Activated CD8-positive, alpha-beta memory T cell treated with anti-CD3 and anti-CD28 coated beads for 36 hours (primary cell): Measurements from ENCODE around the gene SLC6A19. TPM values are rescaled to one million over a fixed set of nuclear protein-coding genes. Genes with fewer than 3 reads are reported as not detected.

ENCODE experiments used
- CTCF ChIA-PET: fragments of 350-600 bp; sonication (Branson Sonifier 250); formaldehyde crosslinking; loops from one replicate; lab custom pipeline; 2021; ENCODE audit warnings: antibody characterized with exemption; lab: Charles Lee
- POLR2A ChIA-PET: fragments of 350-600 bp; sonication (Branson Sonifier 250); formaldehyde crosslinking; loops from one replicate; lab custom pipeline; 2021; ENCODE audit warnings: antibody characterized with exemption; lab: Charles Lee
- total RNA-seq, 2 experiments: library from RNA; stranded (reverse); gene quantifications; one replicate each; pipeline ENCODE4 v1.2.3, GENCODE V29; 2021

Gene SLC6A19
- total RNA-seq, 2 experiments from 2014 or later: not detected

- ChIA-PET POLR2A (no interaction called here), CTCF (no interaction called here)
These were observed 13.5 kb downstream of the SLC6A19 start for GRCh38 chr5:1214936-1215220.

GRCh38 chr5:1215320-1216096 lies 14.1 kb downstream of the SLC6A19 start:
- CTCF ChIA-PET: no interaction called here
- POLR2A ChIA-PET: no interaction called here

- ChIA-PET CTCF (no interaction called here), POLR2A (no interaction called here)
These were observed 15.0 kb downstream of the SLC6A19 start for GRCh38 chr5:1216211-1216917.

- ChIA-PET CTCF (no interaction called here), POLR2A (no interaction called here)
These were observed 15.5 kb downstream of the SLC6A19 start for GRCh38 chr5:1216918-1217295.

- ChIA-PET CTCF (no interaction called here), POLR2A (no interaction called here)
These were observed 16.3 kb downstream of the SLC6A19 start for GRCh38 chr5:1217596-1218206.

- CTCF ChIA-PET: no interaction called here
- POLR2A ChIA-PET: no interaction called here
These were observed 17.1 kb downstream of the SLC6A19 start for GRCh38 chr5:1218351-1219080.

- POLR2A ChIA-PET: no interaction called here
- CTCF ChIA-PET: no interaction called here
These were observed 17.8 kb downstream of the SLC6A19 start for GRCh38 chr5:1219098-1219767.

- ChIA-PET POLR2A (no interaction called here), CTCF (no interaction called here)
These were observed 18.3 kb downstream of the SLC6A19 start for GRCh38 chr5:1219768-1220100.

- ChIA-PET POLR2A (no interaction called here), CTCF (no interaction called here)
These were observed 19.0 kb downstream of the SLC6A19 start for GRCh38 chr5:1220351-1220750.

- POLR2A ChIA-PET: no interaction called here
- CTCF ChIA-PET: no interaction called here
These were observed 19.4 kb downstream of the SLC6A19 start for GRCh38 chr5:1220831-1221230.

GRCh38 chr5:1221721-1222120 lies 20.3 kb downstream of the SLC6A19 start:
- CTCF ChIA-PET: no interaction called here
- POLR2A ChIA-PET: no interaction called here

- CTCF ChIA-PET: no interaction called here
- POLR2A ChIA-PET: no interaction called here
These were observed 20.8 kb downstream of the SLC6A19 start for GRCh38 chr5:1222147-1222546.

GRCh38 chr5:1222621-1223277 lies 21.4 kb downstream of the SLC6A19 start:
- POLR2A ChIA-PET: no interaction called here
- CTCF ChIA-PET: no interaction called here

GRCh38 chr5:1223278-1223670 lies 21.9 kb downstream of the SLC6A19 start:
- ChIA-PET CTCF (no interaction called here), POLR2A (no interaction called here)

GRCh38 chr5:1224631-1225030 lies 23.2 kb downstream of the SLC6A19 start:
- POLR2A ChIA-PET: no interaction called here

GRCh38 chr5:1225081-1225480 lies 23.7 kb downstream of the SLC6A19 start, which contains the start of gene SLC6A18:
TSS of gene SLC6A18 (plus strand) at chr5:1225381. CDS start at chr5:1225478, 97 bp downstream.
- CTCF ChIA-PET: no interaction called here
- POLR2A ChIA-PET: no interaction called here

More at GRCh38 chr5:1224631-1225030, 23.2 kb downstream of the SLC6A19 start:
- CTCF ChIA-PET: no interaction called here

- POLR2A ChIA-PET: no interaction called here
- CTCF ChIA-PET: no interaction called here
These were observed 24.8 kb downstream of the SLC6A19 start for GRCh38 chr5:1226231-1226630.

- CTCF ChIA-PET: no interaction called here
- POLR2A ChIA-PET: no interaction called here
These were observed 25.6 kb downstream of the SLC6A19 start for GRCh38 chr5:1226839-1227581.

- POLR2A ChIA-PET: interaction anchor here (0.6 kb wide), 1 partner anchor 153 kb away, joined by 3 read pairs; no protein-coding TSS in a partner anchor
- CTCF ChIA-PET: no interaction called here
These were observed 26.3 kb downstream of the SLC6A19 start for GRCh38 chr5:1227667-1228066.
